Stimulated activated CD4-positive, alpha-beta T cell treated with anti-CD3 and anti-CD28 coated beads, Interleukin-12 subunit alpha, Interleukin-12 subunit beta, amount 100 ng/mL, for 24 hours (primary cell): ENCODE results near the gene HAT1.

ENCODE experiments used
- DNase-seq, 2 experiments: peaks; one replicate each; pipeline ENCODE4 v3.0.0-alpha.2; 2020; ENCODE audit warnings: low read depth in 2 of 2

HAT1 gene

GRCh38 chr2:171919453-171919852, 2.8 kb upstream of the HAT1 start:
- no peak for DNase-seq

- DNase-seq, result no peak
These were observed 361 bp upstream of the HAT1 start for GRCh38 chr2:171921970-171922229.

GRCh38 chr2:171923206-171923605, 945 bp downstream of the HAT1 start:
- no peak for DNase-seq

GRCh38 chr2:171924170-171924942, 2.1 kb downstream of the HAT1 start:
- no peak for DNase-seq

- DNase-seq, result no peak
These were observed 8.1 kb downstream of the HAT1 start for GRCh38 chr2:171930385-171930784.

DNA sequence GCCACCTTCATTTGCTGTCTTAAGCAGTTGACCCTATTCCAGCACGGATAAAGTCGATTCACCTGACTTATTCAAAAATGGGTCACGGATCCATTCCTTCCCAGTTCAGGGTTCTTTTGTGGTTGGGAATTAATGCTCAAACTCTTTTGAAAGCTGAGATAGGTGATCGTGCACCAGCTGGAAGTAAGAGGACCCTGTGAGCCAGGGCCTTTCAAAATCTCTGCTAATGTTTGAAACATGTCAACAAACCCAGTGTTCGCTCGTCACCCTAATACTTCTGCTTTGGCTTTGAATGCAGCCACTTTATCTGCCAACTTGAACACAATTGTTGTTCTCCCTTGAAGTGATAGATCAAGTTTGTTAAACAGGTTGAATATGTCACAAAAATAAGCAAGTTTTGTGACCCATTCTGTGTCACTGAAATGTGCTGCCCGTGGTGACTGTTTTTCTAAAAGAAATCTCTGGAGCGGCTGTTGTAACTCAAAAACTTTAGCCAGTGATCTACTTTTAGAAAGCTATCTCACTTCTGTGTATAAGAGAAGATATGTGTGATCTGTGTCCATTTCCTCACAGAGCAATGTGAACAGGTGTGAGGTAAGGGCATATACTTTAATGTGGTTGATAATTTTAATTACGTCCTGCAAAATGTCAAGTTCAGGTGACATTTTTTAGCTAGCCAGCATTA, 16.9 kb downstream of the HAT1 start:
- DNase-seq, result no peak

GRCh38 chr2:171939743-171940071, 17.4 kb downstream of the HAT1 start:
- DNase-seq, result no peak

- DNase-seq, result no peak
These were observed 19.0 kb downstream of the HAT1 start for GRCh38 chr2:171941316-171941699.

DNA sequence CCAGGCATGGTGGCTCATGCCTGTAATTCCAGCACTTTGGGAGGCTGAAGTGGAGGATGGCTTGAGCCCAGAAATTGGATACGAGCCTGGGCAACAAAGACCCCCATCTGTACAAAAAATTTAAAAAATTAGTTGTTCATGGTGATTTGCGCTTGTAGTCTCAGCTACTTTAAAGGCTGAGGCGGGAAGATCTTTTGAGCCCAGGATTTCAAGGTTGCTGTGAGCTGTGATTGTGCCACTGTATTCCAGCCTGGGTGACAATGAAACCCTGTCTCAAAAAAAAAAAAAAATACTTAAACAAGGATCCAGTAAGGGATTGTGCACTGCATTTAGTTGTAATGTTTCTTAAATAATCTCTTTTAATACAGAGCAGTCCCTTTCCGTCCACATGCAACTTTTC, 21.6 kb downstream of the HAT1 start:
- no peak for DNase-seq

DNA sequence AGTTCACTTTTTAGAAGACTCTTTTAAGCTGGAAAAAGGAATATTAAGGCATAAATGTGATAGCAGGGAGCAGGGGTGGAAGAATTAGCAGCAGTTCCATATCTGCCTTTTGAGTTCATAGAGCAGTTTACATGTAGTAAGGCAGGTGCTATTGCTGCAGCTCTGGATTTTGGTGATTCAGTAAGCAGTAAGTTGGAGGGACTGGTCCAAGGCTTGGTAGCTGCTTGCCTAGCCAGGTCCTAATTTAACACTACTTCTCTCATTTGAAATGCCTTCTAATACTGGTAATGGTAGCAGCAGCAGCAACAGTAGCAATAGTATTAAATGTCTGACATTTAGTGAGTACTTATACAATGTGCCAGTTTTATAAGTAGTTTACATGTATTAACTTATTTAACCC, 30.0 kb downstream of the HAT1 start:
- no peak for DNase-seq

DNA sequence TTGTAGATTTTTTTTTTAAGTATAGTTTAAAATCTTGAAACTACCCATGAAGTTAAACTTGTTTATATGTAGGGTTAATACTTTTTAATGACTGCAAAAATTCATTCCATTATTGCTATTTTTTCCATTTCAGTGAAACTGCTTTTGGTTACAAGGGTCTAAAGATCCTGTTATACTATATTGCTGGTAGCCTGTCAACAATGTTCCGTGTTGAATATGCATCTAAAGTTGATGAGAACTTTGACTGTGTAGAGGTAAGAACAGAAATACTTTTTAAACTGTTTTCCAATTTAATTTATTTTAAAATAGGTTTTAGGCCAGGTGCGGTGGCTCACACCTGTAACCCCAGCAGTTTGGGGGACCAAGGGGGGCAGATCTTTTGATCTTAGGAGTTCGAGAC, 30.5 kb downstream of the HAT1 start:
- DNase-seq, result no peak

- no peak for DNase-seq
These were observed 34.0 kb downstream of the HAT1 start for GRCh38 chr2:171956135-171956825.

DNA sequence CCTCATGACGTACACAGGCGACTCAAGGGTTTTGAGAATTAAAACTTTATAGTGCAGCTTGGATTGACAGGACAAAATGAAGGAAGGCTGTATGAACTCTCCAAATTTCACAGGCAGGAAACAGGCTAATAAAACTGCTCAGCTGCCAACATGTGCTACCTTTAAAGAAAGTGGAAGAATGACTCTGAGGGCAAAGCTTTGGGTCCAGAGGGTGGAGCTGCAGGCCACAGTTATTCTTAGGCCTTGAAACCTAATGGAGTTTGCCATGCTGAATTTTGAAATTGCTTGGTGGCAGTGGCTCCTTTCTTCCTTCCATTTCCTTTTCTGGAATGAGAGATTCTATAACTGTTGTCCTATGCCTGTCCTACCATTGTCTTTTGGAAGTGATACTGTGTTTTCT, 34.8 kb downstream of the HAT1 start:
- DNase-seq, result no peak

DNA sequence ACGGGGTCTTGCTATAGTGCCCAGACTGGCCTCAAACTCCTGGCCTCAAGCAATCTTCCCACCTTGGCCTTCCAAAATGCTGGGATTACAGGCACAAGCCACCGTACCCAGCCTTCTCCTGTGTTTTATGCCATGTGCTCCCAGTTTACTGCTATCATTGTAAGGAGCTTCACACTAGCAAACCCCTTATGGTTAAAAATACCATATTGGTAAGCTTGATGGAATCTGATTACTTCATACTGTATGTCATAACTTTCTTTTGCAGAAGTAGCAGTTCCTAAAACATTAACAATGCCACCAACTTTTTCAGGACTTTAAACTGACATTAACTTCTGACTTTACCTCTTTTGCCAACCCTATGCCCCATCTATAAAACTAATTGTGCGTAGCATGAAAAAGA, 36.2 kb downstream of the HAT1 start:
- no peak for DNase-seq

DNA sequence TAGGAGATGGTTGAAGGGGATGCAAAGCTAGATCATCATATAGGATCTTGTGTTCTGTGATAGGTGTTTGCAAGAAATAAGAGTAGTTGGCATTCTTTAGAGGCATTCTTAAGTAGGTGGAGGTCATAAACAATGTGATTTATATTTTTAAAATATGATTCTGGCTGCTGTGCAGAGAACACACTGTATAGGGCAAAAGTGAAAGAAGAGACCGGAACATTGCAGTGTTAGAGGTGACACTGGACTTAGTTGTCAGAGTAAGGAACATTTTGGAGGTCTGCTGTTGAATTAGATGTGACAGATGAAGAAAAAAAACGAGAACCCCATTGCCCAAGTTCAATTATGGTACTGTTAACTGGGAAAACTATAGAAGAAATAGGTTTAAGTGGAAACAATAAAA, 37.7 kb downstream of the HAT1 start:
- no peak for DNase-seq

DNA sequence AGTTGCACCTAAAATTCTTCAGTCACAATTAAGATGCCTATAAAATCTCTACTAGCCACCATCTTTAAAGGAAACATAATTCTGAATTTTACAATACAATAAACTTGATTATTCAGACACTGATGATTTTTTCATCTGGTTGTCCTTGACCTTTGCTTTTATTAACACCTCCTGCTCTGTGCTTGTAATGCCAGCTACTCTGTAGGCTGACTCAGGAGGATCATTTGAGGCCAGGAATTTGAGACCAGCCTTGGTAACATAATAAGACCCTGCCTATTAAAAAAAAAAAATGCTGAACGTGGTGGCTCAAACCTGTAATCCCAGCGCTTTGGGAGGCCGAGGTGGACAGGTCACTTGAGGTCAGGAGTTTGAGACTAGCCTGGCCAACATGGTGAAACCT, 38.3 kb downstream of the HAT1 start:
- DNase-seq, result no peak

DNA sequence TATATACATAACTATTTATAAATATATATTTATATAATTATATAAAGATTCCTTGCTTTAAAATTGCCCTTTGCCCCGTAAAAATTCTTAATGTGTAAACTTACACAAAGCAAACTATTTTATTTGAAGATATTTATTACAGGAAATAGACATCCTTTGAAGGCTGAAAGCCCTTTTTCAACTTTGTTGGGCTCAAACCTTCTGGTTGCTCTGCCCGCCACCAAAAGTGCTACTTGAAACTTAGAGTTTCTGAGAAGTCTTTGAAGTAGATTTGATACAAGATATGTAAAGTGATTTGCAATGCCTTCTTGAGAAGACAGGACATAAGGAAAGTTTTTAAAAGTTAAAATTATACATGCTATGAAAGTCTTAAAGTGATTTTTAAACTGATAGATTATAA, 40.9 kb downstream of the HAT1 start:
- no peak for DNase-seq

- DNase-seq, result no peak
These were observed 42.0 kb downstream of the HAT1 start for GRCh38 chr2:171964308-171964707.

DNA sequence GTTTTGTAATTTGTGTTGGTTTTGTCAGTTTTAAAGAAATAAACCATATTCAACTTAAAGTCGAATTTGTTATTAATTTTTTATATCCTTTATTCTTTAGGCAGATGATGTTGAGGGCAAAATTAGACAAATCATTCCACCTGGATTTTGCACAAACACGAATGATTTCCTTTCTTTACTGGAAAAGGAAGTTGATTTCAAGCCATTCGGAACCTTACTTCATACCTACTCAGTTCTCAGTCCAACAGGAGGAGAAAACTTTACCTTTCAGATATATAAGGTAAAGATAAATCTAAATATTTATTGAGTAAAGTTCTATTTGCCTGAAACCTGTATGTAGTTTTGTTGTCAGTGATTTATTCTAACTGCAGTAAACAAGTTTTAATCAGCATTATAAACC, 43.0 kb downstream of the HAT1 start:
- DNase-seq, result no peak

- no peak for DNase-seq
These were observed 43.4 kb downstream of the HAT1 start for GRCh38 chr2:171965661-171966060.

- DNase-seq, result no peak
These were observed 44.0 kb downstream of the HAT1 start for GRCh38 chr2:171966235-171966634.

- no peak for DNase-seq
These were observed 44.4 kb downstream of the HAT1 start for GRCh38 chr2:171966688-171967087.

- no peak for DNase-seq
These were observed 46.2 kb downstream of the HAT1 start for GRCh38 chr2:171968509-171968908.
